ENCODE measurements around the gene ASPSCR1.

Gene ASPSCR1

DNA sequence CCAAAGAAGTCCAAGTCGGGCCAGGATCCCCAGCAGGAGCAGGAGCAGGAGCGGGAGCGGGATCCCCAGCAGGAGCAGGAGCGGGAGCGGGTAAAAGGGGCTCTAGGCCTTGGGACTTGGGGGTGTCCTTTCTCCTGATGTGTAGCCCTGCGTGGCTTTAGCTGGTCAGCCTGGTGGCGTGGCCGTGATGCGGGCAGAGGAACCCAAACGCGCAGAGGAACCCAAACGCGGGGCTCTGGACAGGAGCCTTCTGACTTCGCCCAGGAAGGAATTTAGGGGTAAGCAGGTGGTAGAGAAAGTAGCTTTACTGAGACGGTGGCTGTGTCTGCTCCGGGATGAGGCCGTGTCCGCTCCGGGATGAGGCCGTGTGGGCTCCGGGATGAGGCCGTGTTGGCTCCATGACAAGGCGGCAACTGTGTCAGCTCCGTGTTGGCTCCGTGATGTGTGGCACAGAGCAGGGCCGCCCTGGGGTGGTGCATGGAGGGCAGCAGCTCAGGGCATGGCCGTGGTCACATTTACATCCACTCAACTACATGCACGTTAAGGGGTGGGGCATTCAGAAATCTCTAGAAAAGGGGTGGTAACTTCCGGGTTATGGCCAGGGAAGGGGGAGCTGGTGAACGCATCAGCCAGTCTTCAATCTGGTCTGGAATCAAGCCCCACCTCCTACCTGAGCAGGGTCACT lies 19.5 kb downstream of the ASPSCR1 start:
- Histone ChIP-seq H3K9me3 (ENCODE audit: control insufficient read depth in 2 of 2, low read length in 2 of 2) (no peaks in the 10 kb centered on the region), H3K9ac (ENCODE audit: low read length in 2 of 2) (no peak overlapping the region), H3K36me3 (ENCODE audit: control insufficient read depth in 2 of 2, insufficient read depth in 2 of 2, low read length in 2 of 2) (peaks cover 0 to 5% of the 10 kb centered on the region in 2 donors), H3K27me3 (ENCODE audit: control insufficient read depth in 1 of 2, insufficient read depth in 2 of 2, low read length in 2 of 2) (no peaks in the 10 kb centered on the region), H3K4me3 (ENCODE audit: low read length in 2 of 2) (no peak overlapping the region), H3K27ac (ENCODE audit: low read length) (no peak overlapping the region), H3K4me1 (ENCODE audit: control insufficient read depth, insufficient read depth, low read length) (peaks cover 11% of the 10 kb centered on the region)

DNA sequence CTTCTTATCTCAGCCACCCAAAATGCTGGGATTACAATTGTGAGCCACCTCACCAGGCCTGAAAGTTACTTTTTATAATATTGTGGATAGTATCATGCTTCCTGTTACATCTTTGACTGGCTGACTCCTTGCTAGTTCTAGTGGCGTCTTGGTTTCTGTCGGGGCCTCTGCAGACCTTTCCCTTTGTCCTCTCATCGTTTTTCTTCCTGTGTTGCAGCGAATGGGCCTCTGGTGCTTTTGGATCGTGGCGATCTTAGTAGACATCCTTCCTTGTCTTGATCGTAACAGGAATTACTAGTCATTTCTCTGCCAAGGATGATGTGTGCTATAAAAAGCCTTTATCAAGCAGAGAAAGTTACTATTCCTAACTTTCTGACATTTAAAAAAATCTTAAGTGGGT lies 20.8 kb downstream of the ASPSCR1 start:
- Histone ChIP-seq H3K9me3 (ENCODE audit: control insufficient read depth in 2 of 2, low read length in 2 of 2) (no peaks in the 10 kb centered on the region), H3K9ac (ENCODE audit: low read length in 2 of 2) (no peak overlapping the region), H3K4me3 (ENCODE audit: low read length in 2 of 2) (no peak overlapping the region), H3K27me3 (ENCODE audit: control insufficient read depth in 1 of 2, insufficient read depth in 2 of 2, low read length in 2 of 2) (no peaks in the 10 kb centered on the region), H3K27ac (ENCODE audit: low read length) (no peak overlapping the region), H3K4me1 (ENCODE audit: control insufficient read depth, insufficient read depth, low read length) (peaks cover 3% of the 10 kb centered on the region), H3K36me3 (ENCODE audit: control insufficient read depth in 2 of 2, insufficient read depth in 2 of 2, low read length in 2 of 2) (peaks cover 0 to 5% of the 10 kb centered on the region in 2 donors)

DNA sequence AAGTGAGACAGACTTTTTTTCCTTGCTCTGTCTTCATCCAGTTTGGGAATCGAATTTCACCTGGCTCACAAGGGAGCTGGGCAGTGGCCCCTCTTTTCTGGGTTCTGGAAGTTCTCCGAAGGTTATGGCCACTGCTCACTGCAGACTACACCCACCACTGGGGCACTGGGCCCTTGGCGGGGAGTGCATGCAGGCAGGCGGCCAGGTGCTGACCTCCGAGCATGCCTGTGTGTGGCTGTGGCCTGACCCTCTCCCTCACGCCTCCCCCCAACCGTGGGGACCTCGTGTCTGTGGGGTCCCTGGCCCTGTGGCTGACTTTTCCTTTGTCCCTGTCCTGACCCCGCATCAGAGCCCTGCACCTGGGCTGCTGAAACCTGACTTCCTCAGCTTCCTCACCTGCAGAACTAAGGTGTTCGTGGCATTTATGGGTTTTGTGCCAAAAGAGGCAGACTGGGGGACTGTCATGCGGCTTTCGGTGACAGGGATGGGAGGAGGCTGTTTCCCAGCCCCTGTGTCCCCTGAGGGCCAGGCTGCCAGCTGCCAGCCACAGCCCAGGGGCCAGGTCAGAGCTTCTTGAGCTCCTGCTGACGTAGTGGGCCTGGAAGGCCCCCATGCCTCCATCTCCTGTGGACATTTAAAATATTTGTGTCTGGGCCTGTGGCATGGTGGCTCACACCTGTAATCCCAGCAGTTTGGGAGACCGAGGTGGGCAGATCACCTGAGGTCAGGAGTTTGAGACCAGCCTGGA lies 21.4 kb downstream of the ASPSCR1 start:
- Histone ChIP-seq H3K4me3 (ENCODE audit: low read length in 2 of 2) (no peak overlapping the region), H3K27me3 (ENCODE audit: control insufficient read depth in 1 of 2, insufficient read depth in 2 of 2, low read length in 2 of 2) (no peaks in the 10 kb centered on the region), H3K9ac (ENCODE audit: low read length in 2 of 2) (no peak overlapping the region), H3K36me3 (ENCODE audit: control insufficient read depth in 2 of 2, insufficient read depth in 2 of 2, low read length in 2 of 2) (peaks cover 0 to 3% of the 10 kb centered on the region in 2 donors), H3K9me3 (ENCODE audit: control insufficient read depth in 2 of 2, low read length in 2 of 2) (no peaks in the 10 kb centered on the region), H3K4me1 (ENCODE audit: control insufficient read depth, insufficient read depth, low read length) (peaks cover 7% of the 10 kb centered on the region), H3K27ac (ENCODE audit: low read length) (no peak overlapping the region)

DNA sequence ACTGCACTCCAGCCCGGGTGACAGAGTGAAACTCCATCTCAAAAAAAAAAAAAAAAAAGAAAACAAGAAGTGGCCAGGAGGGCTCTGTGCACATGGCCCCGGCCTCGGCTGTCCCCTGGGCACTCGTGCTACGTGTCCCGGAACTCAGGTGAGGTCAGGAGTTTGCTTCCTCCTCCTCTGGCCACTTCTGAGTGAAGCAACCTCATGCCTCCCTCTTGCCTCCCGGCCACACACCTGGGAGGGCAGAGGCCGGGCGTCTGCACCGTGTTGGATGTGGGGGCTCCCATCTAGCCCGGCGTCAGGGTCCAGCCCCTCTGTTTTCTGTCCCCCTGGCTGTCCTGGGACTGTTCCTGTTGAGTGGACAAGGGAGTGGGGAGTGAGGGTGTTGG lies 22.2 kb downstream of the ASPSCR1 start:
- Histone ChIP-seq H3K27ac (ENCODE audit: low read length) (no peak overlapping the region), H3K4me1 (ENCODE audit: control insufficient read depth, insufficient read depth, low read length) (peaks cover 14% of the 10 kb centered on the region), H3K27me3 (ENCODE audit: control insufficient read depth in 1 of 2, insufficient read depth in 2 of 2, low read length in 2 of 2) (no peaks in the 10 kb centered on the region), H3K9me3 (ENCODE audit: control insufficient read depth in 2 of 2, low read length in 2 of 2) (no peaks in the 10 kb centered on the region), H3K9ac (ENCODE audit: low read length in 2 of 2) (no peak overlapping the region), H3K4me3 (ENCODE audit: low read length in 2 of 2) (no peak overlapping the region), H3K36me3 (ENCODE audit: control insufficient read depth in 2 of 2, insufficient read depth in 2 of 2, low read length in 2 of 2) (peaks cover 0 to 3% of the 10 kb centered on the region in 2 donors)

DNA sequence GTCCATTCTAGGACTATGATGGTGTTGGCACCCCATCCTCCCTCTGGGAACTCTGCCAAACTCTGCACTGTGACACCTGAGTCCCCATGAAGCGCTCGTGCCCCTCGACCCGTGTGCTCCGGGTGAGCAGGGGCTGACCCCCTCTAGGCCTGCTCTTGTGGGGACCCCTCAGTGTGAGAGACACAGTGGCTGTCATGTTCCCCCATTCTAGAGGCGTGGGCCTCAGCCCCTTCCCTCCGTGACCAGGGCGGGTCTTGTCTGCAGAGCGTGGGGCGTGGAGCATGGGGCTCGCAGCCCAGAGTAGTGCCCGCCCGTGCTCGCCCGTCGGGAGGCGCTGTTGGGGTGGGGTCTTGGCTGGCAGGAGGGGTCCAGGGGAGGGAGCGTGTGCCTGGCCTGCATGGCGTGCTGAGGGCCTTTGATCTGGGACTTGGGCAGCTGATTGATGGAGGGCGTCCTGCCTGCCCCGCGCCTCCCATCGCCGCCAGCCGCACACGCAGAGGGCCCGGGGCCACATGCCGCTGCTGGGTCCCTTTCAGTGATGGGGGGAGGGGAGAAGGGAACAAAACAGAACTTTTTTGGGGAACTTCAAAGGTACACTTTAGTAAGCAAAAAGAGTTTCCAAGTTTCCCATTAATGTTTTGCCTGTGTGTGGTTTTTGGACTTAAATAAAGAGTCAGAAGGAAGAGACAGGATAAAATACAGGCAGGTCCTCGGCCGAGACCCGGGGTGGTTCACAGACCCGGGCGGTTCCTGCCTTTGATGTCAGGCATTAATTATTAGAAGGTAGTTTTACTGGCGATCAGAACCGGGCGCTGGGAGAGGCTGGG lies 22.8 kb downstream of the ASPSCR1 start:
- Histone ChIP-seq H3K27me3 (ENCODE audit: control insufficient read depth in 1 of 2, insufficient read depth in 2 of 2, low read length in 2 of 2) (no peaks in the 10 kb centered on the region), H3K4me3 (ENCODE audit: low read length in 2 of 2) (no peak overlapping the region), H3K4me1 (ENCODE audit: control insufficient read depth, insufficient read depth, low read length) (peaks cover 14% of the 10 kb centered on the region), H3K9ac (ENCODE audit: low read length in 2 of 2) (no peak overlapping the region), H3K27ac (ENCODE audit: low read length) (no peak overlapping the region), H3K36me3 (ENCODE audit: control insufficient read depth in 2 of 2, insufficient read depth in 2 of 2, low read length in 2 of 2) (peaks cover 0 to 3% of the 10 kb centered on the region in 2 donors), H3K9me3 (ENCODE audit: control insufficient read depth in 2 of 2, low read length in 2 of 2) (no peaks in the 10 kb centered on the region)

DNA sequence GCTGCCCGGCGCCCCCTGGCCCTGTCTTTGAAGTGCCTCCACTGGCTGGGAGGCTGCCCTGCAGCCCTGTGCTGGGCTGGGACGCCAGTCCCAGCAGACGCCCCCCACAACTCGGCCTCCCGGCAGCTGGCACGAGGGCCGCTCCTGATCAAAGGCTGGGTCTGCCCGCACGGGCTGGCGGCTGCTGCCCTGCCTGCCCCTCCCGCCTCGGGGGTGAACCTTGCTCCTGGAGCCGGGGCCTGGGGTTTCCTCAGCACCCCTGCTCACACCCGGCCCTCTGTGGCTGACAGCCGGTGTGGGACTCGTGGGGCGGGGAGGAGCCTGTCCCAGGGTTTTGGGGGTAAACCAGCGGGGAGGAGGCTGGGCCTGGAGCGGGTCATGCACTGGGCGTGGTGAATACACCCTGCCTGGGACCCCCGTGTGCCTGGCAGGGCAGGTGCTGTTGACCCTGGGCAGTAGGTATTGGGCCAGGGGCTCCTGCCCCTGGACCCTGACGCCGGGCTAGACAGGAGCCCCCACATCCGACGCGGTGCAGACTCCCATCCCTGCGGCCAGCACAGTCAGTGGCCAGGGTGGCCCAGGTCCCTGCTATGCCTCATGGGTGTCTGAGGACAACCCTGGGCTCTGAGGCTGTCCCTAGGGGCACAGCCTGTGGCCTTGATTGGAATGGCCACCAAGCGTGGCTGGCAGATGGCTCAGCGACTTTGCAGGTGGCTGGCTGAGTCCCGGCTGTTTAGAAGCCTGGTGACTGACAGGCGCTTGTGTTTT lies 23.6 kb downstream of the ASPSCR1 start:
- Histone ChIP-seq H3K27me3 (ENCODE audit: control insufficient read depth in 1 of 2, insufficient read depth in 2 of 2, low read length in 2 of 2) (no peaks in the 10 kb centered on the region), H3K9ac (ENCODE audit: low read length in 2 of 2) (no peak overlapping the region), H3K36me3 (ENCODE audit: control insufficient read depth in 2 of 2, insufficient read depth in 2 of 2, low read length in 2 of 2) (peaks cover 0 to 3% of the 10 kb centered on the region in 2 donors), H3K4me1 (ENCODE audit: control insufficient read depth, insufficient read depth, low read length) (peaks cover 20% of the 10 kb centered on the region), H3K9me3 (ENCODE audit: control insufficient read depth in 2 of 2, low read length in 2 of 2) (no peaks in the 10 kb centered on the region), H3K4me3 (ENCODE audit: low read length in 2 of 2) (no peak overlapping the region), H3K27ac (ENCODE audit: low read length) (no peak overlapping the region)

DNA sequence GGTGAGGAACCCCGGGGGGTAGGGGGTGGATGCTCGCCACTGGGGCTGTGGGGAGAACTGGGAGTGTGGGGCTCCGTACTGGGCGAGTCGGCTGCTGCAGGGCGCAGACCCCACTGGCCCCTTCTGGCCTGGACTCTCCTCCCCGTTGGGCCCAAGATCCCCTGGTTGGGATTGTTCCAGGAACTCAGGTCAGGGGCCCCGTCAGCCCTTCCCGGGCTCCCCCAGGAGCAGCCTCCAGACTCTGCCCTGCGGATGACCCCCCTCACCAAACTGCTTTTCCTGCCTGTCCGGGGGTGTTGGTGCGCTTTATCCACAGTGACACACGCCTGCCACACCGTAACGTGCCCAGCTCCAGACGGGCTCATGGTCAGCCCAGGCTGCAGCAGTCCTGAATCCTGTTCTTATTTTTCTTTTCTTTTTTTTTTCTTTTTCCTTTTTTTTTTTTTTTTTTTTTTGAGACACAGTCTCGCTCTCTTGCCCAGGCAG lies 24.2 kb downstream of the ASPSCR1 start:
- Histone ChIP-seq H3K27ac (ENCODE audit: low read length) (no peak overlapping the region), H3K4me3 (ENCODE audit: low read length in 2 of 2) (no peak overlapping the region), H3K27me3 (ENCODE audit: control insufficient read depth in 1 of 2, insufficient read depth in 2 of 2, low read length in 2 of 2) (no peaks in the 10 kb centered on the region), H3K4me1 (ENCODE audit: control insufficient read depth, insufficient read depth, low read length) (peaks cover 26% of the 10 kb centered on the region), H3K36me3 (ENCODE audit: control insufficient read depth in 2 of 2, insufficient read depth in 2 of 2, low read length in 2 of 2) (peaks cover 0 to 3% of the 10 kb centered on the region in 2 donors), H3K9me3 (ENCODE audit: control insufficient read depth in 2 of 2, low read length in 2 of 2) (no peaks in the 10 kb centered on the region), H3K9ac (ENCODE audit: low read length in 2 of 2) (no peak overlapping the region)

DNA sequence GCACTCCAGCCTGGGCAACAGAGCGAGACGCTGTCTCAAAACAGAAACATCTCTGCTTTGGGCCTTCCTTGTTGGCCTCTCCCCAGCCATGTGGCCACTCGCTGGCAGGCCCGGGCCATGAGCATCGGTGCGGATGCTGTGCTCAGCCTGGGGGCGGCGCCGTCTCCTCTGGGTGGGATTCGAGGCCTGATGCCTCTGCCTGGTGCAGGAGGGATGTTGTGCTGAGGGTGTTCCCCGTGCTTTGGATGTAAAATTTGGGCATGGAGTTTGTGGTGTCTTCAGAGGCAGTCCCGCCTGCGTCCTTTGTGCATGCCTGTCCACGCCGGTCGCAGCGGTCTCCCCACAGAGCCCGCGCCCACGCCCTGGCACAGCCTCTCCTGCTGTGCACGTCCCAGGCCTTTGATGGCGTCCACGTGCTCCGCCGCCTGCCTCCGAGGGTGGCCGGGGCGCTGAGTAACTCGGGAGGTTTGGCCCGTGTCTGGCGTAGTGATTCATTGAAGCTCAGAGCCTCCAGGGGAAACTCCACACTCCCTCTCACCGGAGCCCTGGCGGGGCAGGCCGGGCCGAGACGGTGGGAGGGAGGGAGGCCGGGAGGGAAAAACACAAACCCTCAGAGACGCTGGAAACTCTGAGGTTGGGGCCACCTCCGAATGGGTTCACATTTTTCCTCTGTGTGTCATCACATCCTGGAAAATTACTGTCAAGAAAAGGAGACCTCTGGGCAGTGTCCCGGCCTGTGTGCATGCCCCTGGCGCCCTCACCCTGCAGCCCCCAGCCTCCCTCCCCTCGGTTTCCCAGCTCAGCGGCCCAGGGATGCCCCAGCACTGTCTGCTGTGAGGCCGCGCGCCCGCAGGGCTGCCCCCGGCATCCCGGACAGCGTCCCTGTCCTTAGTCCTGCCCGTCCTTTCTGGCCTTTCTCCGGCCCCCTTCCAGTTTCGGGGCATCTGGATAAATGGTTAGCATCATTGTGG lies 26.3 kb downstream of the ASPSCR1 start:
- no peak overlapping the region for H3K9ac ChIP-seq (ENCODE audit: low read length in 2 of 2)
- peaks cover 31% of the 10 kb centered on the region for H3K4me1 ChIP-seq (ENCODE audit: control insufficient read depth, insufficient read depth, low read length)
- no peaks in the 10 kb centered on the region for H3K9me3 ChIP-seq (ENCODE audit: control insufficient read depth in 2 of 2, low read length in 2 of 2)
- H3K4me3 ChIP-seq (ENCODE audit: low read length in 2 of 2), result no peak overlapping the region
- no peaks in the 10 kb centered on the region for H3K36me3 ChIP-seq (ENCODE audit: control insufficient read depth in 2 of 2, insufficient read depth in 2 of 2, low read length in 2 of 2)
- H3K27ac ChIP-seq (ENCODE audit: low read length), result no peak overlapping the region
- H3K27me3 ChIP-seq (ENCODE audit: control insufficient read depth in 1 of 2, insufficient read depth in 2 of 2, low read length in 2 of 2), result no peaks in the 10 kb centered on the region

DNA sequence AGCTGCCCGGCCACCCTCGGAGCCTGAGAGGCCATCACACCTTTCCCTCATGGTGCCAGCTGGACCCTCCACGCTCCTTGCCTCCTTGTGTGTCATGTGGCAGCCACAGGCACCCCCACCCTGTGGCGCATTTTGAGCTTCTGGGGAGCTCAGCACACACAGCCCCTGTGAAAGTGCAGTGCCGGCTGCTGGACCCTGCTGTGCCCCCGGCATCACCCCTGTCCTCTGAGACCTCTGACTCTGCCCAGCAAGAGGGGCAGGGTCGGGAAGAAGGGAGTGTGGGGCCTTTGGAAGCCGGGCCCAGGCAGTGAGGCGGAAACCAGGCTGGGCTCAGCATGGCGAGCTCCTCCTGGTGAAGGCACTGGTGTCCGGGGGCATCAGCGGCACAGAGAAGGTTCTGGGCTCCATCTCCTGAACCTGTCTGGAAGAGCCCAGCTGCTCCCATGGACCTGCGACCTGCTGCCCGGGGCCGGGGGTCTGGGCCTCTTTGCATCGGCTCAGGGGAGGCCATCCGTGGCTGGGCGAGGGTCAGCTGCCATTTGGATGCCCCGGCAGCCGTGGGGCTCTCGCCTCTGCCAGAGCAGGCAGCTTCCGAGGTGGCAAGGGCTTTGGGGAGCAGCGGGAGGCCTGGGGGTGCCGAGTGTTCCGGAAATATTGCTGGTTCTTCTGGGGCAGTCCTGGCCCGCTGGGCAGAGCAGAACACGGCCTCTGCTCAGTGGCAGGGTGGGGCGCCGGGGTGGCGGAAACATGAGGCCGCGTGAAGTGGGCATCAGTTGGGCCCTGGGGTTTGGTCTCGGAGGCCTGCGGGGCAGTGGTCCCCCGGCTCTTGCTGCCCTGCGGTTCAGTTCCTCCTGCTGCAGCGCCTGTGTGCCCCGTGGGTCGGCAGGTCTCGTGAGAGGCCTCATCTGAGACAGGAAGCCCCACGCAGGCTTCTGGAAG lies 27.4 kb downstream of the ASPSCR1 start:
- Histone ChIP-seq H3K27me3 (ENCODE audit: control insufficient read depth in 1 of 2, insufficient read depth in 2 of 2, low read length in 2 of 2) (no peaks in the 10 kb centered on the region), H3K27ac (ENCODE audit: low read length) (no peak overlapping the region), H3K4me3 (ENCODE audit: low read length in 2 of 2) (no peak overlapping the region), H3K4me1 (ENCODE audit: control insufficient read depth, insufficient read depth, low read length) (peaks cover 31% of the 10 kb centered on the region), H3K9me3 (ENCODE audit: control insufficient read depth in 2 of 2, low read length in 2 of 2) (no peaks in the 10 kb centered on the region), H3K9ac (ENCODE audit: low read length in 2 of 2) (no peak overlapping the region), H3K36me3 (ENCODE audit: control insufficient read depth in 2 of 2, insufficient read depth in 2 of 2, low read length in 2 of 2) (no peaks in the 10 kb centered on the region)

Measured in stomach smooth muscle (tissue), 2 donors.